ENCODE measurements around the gene SLC30A3.

DNA sequence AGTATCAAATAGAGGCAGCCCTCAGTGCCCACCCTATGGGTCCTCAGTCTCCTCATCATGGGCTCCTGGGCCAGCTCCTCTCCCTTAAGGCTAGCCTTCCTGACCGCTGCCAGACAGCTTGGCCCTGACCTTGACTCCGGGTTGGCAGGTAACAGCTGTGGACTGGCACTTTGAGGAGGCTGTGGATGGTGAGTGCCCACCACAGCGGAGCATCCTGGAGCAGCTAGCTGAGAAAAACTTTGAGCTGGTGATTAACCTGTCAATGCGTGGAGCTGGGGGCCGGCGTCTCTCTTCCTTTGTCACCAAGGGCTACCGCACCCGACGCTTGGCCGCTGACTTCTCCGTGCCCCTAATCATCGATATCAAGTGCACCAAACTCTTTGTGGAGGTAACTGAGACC is 26.7 kb downstream of the SLC30A3 start:
- TF ChIP-seq, protein P1, sequence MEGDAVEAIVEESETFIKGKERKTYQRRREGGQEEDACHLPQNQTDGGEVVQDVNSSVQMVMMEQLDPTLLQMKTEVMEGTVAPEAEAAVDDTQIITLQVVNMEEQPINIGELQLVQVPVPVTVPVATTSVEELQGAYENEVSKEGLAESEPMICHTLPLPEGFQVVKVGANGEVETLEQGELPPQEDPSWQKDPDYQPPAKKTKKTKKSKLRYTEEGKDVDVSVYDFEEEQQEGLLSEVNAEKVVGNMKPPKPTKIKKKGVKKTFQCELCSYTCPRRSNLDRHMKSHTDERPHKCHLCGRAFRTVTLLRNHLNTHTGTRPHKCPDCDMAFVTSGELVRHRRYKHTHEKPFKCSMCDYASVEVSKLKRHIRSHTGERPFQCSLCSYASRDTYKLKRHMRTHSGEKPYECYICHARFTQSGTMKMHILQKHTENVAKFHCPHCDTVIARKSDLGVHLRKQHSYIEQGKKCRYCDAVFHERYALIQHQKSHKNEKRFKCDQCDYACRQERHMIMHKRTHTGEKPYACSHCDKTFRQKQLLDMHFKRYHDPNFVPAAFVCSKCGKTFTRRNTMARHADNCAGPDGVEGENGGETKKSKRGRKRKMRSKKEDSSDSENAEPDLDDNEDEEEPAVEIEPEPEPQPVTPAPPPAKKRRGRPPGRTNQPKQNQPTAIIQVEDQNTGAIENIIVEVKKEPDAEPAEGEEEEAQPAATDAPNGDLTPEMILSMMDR (IDR thresholded peaks at IDR 0.05; ENCODE audit: low read depth, low read length, poor library complexity, severe bottlenecking), result no peak
- no peak for TF ChIP-seq EZH2phosphoT487 (IDR thresholded peaks at IDR 0.05; ENCODE audit: borderline replicate concordance, low read length)

Data from DOHH2 (cell line).